ENCODE measurements around the gene TTC4.
"Not testable (repeated sequence)": the region's sequence is repeated elsewhere in the genome, so short reads cannot be mapped to it uniquely, and the experiment has no call there.

Gene TTC4

DNA sequence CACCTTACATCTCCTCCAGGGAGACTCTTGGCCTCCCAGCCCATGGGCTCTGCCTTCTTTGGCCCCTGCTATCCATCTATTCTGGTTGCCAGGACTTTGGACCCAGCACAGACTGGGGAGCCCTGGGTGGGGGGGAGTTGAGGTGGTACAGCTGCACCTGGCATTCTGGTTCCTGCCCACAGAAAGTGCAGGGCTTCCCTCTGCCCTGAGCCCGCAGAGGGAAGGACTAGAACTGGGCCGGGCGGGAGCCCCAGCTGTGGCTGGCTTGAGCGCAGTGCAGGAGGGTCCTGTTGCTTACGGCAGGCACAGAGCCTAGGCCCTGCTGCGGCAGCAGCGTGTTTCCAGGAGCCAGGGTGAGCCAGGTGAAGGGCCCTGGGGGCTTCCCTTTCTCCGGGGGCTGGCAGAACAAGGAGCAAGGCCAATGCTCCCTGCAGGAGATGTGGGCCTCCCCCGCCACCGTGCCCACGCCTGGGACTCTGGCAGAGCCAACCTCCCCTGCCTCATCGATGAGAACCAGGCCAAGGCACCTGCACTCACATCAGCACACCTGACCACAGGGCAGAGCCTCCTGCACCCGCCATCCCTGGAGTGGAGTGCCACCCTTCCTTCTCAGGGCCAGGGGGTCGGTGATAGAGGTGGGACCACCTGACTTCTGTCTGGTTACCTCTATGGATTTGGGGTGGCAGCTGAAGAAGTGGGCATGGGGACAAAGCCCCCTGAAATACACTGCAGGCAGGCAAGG lies 32.6 kb downstream of the TTC4 start:
- no peak for DNase-seq (ENCODE audit: low read depth in 2 of 2)

DNA sequence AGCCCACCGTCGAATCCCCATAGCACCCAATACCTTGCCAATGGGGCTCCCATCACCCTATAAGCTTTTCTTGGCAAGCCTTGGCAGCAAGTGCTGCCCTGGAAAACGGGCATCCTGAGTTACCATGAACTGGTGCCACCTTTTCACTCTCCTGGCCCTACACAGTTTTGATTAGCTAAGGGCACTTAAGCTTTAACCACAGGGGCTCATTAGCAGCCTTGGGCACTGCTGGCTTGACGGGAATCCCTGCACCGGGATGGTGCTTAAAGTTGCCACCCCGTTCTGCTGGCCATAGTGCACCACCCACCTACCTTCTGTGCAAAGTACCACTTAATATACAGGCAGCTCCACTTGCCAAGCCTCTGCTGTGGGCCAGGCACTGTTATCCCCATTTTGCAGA lies 34.9 kb downstream of the TTC4 start:
- DNase-seq (ENCODE audit: low read depth in 2 of 2), result no peak

DNA sequence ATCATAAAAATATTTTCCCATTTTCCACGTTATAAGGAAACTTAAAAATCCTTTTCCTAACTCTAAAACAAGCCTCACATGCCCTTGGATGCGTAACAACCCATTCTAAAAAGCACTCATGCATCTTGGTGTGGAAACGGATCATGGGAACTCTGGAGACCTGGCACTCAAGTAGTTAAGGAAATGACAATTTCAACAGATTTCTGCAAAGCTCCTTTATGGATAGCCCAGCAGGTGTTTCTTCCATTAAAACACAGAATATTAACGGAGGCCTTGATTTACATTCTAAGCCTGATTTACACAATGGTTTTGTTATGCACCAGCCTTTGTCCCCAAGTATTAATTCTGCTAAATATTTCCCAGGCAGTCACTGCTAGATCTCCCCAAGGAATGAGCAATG lies 35.8 kb downstream of the TTC4 start:
- DNase-seq (ENCODE audit: low read depth in 2 of 2), result no peak

DNA sequence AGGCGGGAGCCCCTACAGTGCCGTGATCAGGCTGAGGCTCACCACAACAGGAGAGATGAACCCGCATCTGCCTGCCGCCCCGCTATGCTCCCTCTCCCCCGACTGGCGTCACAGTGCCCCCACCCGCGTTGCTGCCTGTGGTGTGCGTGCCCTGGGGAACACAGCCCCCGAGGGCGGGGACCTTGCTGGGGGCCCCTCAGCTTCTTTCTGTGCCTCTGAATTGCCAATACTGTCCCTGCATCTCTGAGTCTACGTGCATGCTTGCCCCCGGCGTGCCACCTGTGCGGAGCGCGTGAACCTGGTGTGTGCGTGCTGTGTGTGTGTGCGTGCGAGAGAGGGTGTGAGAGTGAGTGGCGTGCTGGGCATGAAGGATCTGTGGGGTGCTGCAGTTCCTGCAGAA lies 38.4 kb downstream of the TTC4 start:
- no peak for DNase-seq (ENCODE audit: low read depth in 2 of 2)

DNA sequence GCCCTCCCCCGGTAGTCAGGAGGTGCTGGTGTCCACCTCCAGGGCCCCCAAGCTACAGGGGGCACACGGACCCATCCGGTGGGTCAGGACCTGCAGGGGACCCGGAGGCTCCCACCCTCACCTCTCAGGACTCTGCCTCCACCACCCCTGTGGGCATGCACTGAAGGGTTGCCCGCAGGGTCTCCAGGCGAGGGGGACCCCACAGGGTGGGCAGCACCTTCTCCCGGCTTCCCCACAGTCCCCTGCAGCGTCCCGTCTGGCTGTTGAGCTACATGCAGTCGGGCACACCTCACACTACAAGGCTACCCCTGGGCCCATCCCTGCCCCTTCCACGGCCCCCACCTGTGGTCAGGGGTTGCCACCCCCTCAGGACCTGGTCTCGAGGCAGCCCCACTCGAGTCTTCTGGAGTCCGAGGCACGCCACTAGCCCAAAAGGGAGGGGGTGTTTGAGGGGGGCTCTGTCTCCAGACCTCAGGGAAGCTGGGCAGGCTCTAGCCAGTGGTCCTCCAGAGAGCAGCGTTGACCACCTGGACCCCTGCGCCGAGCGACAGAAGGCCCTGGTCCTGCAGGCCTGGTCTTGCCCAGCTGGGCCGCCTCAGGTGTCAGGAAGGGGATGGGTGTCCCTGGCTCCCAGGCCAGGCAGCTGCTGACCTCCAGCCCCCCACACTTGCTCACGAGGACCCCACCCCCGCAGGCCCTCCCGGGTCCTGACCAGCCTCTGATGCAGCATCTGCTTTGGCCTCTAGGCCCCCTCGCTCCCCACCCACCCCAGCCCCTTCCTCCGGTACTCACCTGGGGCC lies 39.0 kb downstream of the TTC4 start:
- no peak for DNase-seq (ENCODE audit: low read depth in 2 of 2)

DNA sequence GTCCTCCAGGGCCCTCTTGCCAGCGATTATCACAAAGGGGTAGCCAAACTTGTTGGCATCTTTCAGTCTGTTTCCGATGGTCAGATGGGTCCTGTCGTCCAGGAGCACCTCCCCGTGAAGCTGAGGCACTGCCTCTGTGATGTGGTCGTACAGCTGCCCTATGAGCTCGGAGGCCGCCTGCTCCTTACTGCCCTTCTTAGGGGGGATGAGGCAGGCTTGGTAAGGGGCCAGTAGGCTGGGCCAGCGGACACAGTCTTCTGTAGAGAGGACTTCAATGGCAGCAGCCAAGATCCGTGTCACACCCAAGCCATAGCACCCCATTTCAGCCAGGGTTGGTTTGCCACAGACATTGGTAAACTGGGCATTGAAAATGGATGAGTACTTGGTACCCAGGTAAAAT lies 42.2 kb downstream of the TTC4 start:
- DNase-seq (ENCODE audit: low read depth in 2 of 2), result no peak

DNA sequence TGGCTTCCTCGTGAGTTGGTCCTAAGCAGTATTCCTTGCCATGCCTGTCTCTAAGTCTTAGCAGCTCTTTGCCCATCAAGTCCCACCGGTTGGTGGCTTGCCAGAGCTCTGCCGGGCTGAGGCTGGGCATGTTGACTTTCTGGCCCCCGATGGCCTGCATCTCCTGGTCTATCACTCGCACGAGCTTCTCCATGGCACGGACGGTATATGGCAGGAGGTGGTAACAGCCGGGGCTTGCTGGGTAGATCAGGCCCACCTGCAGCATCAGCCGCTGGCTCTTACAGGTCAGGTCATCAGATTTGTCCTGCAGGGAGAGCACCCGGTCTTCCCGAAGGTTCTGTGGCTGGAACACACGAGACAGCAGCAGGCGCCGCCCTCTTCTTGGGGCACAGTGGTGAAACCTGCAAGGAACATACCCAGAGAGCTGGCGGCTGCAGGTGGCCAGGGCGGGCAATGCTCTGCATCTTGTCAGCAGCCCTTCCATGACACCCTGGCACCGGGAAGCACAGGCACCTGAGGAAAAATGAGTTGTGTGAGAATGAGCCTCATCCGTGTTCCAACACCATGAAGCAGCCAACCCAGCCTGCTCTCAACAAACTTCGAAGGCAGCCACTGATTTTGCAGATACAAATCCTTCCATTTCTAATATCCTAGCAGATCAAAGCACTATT lies 43.2 kb downstream of the TTC4 start:
- no peak for DNase-seq (ENCODE audit: low read depth in 2 of 2)

DNA sequence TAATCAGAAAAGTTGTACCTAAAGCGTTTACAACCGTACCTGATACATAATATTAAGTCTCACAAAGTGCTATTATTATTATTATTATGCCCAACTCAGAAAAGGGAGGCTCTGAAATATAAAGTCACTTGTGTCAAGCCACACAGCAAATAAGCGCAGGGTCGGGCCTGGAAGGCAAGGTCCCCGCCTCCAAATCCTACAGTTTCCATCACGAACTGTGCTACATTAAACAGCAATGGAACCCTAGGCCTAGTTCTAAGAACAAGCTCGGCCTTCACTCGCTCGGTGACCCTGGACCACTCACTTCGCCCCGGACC lies 48.1 kb downstream of the TTC4 start:
- DNase-seq (ENCODE audit: low read depth in 2 of 2), result no peak

DNA sequence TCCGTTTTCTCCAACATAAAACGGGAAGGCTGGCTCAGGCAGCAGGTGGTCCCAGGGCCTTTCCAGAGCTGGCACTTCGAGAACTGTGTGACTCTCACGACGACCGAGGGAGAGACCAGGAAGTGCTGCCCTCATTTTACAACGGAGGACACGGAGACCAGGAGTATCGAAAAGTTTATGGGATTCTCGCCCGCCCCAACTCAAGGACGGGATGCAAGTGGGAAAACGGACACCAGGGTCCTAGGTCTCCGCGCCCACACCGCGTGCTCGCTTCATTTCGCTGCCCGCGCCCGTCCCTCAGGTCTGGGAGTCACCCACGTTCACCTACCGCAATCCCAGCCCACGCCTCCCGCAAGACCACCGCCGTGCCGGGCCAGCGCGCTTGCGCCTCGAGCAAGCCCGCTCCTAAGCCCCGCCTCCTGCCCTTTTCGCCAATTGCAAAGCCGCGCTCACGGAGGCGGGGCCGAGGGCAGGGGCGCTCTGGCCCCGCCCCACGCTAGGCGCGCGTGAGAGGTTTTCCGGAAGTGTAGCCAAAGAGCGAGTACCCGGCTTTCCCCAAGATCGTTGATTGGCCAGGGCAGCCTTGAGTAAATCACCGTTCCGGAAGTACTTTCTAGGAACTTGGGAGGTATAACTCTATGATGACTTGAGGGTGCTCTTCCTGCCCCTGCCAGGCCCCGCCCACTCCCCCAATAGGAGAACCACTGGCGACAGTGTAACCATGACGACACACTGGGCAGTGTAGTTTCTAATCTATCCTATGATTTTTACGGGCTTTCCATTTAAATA lies 48.7 kb downstream of the TTC4 start, which contains the start of gene PARS2:
TSS of gene PARS2 (minus strand) at position 391 of the 789 bp plus-strand sequence. CDS start 5,362 bp downstream, outside the sequence.
- DNase-seq (ENCODE audit: low read depth in 2 of 2), result peak; percentile 99

DNA sequence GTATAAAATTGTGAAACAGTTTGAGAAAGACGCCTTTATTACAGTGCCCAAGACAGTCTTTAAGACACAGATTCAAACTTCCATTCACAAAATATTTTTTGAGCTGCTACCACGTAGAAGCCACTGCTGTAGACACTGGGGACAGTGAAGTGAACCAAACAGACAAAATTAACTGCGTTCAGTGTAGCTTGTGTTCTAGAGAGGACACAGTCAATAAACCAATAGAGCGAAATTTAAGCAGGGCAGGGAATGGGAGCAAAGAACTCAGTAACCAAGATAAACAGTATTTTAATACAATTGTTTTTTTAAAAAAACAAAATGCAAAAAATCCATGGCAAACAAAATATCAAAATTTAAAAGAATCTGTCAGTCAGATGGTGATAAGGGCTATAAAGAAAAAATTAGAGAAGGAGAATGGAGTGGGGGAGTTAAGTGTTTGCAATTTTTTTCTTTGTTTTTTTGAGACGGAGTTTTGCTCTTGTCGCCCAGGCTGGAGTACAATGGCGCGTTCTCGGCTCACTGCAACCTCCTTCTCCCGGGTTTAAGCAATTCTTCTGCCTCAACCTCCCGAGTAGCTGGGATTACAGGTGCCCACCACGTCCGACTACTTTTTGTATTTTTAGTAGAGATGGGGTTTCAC lies 49.4 kb downstream of the TTC4 start:
- no peak for DNase-seq (ENCODE audit: low read depth in 2 of 2)

DNA sequence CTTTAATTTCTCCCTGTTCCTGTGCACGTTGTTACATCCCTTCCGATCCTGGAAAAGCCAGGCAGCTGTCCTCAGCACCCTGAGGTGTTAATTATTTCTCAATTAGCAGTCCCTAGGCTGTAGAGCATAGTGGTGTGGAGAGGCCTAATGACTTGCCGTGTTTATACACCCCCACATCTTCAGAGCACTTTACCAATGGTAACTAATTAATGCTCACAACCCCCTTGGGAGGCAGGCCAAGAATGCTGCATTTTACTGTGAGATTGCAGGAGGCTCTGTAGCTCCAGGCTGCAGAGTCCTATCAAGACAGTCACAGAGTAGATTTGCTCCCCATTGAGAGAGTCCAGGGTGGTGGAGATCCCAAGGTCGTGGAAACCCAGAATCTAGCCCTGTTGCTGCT lies 51.1 kb downstream of the TTC4 start:
- DNase-seq (ENCODE audit: low read depth in 2 of 2), result no peak

DNA sequence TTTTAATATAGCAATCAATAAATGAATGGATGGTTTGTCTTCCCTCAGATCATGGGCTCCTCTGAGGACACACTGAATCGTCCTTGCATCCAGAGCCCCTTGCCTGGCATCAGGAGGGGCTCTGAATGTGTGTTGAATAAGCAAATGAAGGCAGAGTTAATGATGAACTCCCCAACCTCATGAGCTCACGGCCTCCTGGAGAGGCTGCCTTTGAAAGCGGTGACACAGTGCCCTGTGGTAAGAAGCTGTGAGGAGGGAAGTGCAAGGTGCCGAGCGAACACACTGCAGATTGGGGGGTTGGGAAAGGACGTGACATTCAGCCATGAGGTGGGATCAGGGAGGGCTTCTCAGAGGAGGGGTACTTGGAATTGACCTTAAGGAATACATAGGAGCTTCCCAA lies 51.9 kb downstream of the TTC4 start:
- DNase-seq (ENCODE audit: low read depth in 2 of 2), result no peak

DNA sequence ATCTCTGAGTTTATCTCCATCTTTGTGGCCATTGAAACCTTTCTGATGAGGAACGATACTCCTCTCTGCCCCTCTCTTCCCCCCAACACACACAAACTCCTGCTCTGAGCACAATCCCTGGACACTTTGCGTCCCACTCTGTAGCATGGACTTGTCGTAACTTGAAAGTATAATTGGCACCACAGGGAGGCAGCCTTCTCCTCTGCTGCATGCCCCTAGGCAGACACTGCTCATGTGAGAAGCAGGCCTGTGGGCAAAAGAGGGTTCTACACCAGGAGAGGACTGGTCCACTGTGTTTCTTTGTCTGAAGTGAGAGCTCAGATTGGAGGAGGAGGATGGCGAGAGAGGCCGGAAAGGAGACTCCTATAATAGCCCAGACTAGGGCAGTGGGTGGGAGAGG lies 52.4 kb downstream of the TTC4 start:
- DNase-seq (ENCODE audit: low read depth in 2 of 2), result no peak

DNA sequence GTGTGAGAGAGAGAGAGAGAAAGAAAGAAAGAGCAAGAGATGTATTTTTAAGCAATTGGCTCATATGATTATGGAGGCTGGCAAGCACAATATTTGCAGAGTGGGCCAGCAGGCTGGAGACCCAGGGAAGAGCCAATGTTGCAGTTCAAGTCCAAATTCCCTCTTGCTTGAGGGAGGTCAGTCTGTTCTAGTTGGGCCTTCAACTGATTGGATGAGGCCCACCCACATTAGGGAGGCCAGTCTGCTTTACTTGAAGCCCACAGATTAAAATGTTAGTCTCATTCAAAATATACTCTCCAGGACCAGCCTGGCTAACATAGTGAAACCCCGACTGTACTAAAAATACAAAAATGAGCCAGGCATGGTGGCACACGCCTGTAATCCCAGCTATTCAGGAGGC lies 57.3 kb downstream of the TTC4 start:
- DNase-seq (ENCODE audit: low read depth in 2 of 2), result no peak

DNA sequence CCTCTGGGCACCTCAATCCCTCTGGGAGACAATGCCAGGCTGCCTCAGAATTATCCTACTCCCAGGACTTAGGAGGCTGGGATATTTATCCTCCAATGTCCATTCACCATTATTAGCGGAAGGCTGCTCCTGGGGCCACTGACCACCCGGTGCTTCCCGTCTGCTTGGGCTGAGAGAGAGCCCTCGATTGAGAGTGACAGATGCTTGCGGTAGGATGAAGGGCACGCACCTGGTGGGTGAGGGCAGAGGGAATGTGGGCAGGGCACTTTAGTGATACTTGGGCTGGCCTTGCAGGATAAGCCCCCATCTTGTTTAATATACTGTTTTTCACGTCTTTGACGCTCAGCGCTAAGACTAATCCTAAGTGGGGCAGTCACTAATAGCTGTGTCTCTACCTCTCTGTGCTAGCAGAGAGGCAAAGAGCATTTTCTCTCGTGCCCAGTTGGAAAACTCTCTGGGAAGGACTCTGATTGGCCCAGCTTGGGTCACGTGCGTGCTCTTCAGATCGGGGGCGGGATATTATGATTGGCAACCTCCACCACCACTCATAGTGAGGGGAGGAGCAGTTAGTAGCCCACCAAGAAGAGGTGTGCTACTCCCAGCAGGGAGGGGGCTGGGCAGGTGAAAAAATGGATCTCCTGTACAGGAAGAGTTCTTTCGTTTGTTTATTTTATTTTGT lies 59.3 kb downstream of the TTC4 start:
- DNase-seq (ENCODE audit: low read depth in 2 of 2), result no peak

DNA sequence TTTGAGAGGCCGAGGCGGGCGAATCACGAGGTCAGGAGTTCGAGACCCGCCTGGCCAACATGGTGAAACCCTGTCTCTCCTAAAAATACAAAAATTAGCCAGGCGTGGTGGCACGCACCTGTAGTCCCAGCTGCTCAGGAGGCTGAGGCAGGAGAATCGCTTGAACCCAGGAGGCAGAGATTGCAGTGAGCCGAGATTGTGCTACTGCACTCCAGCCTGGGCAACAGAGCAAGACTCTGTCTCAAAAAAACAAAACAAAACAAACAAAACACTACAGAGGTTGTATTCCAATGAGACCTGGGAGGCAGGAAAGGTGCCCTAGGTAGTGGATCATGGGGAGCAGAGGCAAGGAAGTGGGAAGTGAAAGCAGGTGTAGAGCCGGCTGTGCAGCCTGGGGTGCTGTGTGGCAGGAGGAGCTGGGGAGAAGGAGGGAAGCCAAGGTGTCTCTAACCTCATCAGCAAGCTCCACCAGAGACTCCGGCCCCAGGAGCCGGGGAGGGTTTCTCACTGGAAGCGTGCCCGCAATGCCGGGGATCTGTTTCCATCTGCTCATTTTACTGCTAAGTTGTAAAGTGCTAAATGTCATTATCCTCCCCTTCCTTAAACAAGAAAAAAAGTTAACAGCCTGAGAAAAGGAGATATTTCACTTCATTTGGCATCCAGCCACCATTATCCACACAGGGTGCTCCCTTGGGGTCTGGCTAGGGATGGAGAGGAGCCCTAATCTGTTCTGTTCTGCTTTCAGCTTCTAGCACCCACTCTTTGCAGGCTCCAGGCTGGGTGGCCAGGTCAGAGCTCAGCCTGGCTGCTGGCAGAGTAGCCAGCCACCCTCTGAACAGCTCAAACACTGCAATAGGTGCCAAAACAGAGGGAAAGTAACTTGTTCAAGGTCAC lies 60.4 kb downstream of the TTC4 start:
- DNase-seq (ENCODE audit: low read depth in 2 of 2), result not testable (repeated sequence)

DNA sequence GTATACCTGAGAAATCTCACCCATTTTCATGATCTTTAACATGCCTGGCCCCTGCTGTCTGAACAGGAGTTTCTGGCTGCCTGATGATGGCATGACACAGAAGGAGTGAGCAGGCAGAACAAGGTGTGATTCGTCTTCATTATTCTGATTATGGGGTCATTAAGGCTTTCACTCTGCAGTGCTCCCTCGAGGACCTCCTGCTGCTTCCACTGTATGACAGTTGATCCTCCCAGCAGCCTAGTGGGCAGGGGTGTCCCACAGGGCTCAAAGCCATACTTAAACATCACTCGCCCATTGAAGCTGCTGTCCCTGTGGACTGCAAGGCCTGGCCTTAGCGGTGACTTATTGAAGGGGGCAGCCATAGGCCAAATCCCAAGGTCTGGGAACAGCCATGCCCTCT lies 61.4 kb downstream of the TTC4 start:
- DNase-seq (ENCODE audit: low read depth in 2 of 2), result no peak

DNA sequence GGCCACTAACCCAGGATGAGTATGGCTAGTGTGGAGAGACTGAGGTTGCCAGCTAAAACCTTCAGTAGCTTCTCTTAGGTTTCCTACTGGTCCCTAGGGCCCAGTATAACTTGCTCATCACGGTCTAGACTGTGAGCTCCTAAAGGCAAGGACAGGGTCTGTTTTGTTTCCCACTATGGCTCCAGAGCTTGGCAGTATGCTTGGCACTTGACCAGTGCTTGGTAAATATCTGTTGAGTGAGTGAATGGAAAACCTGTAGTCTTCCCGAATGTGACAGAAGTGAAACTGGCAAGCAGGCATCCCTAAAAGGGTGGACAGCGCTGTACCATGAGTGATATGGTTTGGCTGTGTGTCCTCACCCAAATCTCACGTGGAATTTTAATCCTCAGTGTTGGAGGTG lies 61.8 kb downstream of the TTC4 start:
- DNase-seq (ENCODE audit: low read depth in 2 of 2), result no peak

DNA sequence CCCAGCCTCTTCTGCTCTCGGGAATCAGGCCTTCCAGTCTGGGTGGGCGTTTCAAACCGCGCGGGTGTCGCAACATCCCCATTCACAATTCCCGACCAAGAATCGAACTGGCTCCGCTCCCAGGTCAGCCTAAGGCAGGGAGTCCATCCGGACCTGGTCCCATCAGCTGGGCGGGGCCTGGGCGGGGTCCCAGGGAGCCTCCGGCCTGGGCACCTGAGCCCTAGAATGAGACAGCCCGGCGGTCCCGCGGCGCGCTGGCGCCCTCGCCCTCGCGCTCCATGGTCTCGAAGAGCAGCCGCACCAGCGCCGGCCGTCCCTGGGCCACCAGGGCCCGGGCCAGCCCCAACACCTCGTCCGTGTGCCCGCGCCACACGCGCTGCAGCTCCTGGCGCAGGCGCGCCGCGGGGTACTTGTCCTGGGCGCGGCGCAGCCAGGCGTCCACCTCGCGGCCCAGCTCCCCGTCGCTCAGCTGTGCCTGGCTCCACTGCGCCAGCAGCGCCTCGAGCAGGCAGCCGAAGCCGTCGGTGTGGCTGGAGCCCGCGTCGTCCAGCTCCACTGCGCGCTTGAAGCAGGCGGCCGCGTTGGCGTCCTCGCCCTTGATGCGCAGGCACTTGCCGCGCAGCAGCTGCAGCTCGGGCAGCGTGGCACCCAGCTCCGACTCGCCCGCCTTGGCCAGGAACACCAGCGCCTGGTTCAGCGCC lies 65.5 kb downstream of the TTC4 start:
- no peak for DNase-seq (ENCODE audit: low read depth in 2 of 2)

All from fibroblast of skin of left biceps (primary cell).